Neutrophil (primary cell): ENCODE measurements around the gene PDGFC.

Source experiments
- H3K27ac ChIP-seq: fragments of 200-600 bp; sonication (generic); 2 replicates; pipeline ENCODE4 v1.5.1; 2016; ENCODE audit warnings: mild to moderate bottlenecking, moderate library complexity
- H3K27me3 ChIP-seq: fragments of 200-600 bp; sonication (generic); 2 replicates; pipeline ENCODE4 v1.6.0; 2016; ENCODE audit warnings: mild to moderate bottlenecking
- H3K36me3 ChIP-seq: fragments of 200-600 bp; sonication (generic); 2 replicates; pipeline ENCODE4 v1.5.1; 2017
- H3K4me1 ChIP-seq, 2 experiments: fragments of 200-600 bp in 1 of 2; sonication (generic) in 1 of 2; 1 replicate in 1 of 2; 2 replicates in 1 of 2; pipeline versions ENCODE4 v1.5.1 to v1.6.1; 2013 to 2016; ENCODE audit warnings: low read depth in 1 of 2, low read length in 1 of 2, mild to moderate bottlenecking in 1 of 2, moderate library complexity in 1 of 2; ENCODE audit not compliant: control insufficient read depth in 1 of 2, insufficient read depth in 1 of 2
- H3K4me3 ChIP-seq, 2 experiments: fragments of 200-600 bp in 1 of 2; sonication (generic) in 1 of 2; 1 replicate in 1 of 2; 2 replicates in 1 of 2; pipeline ENCODE4 v1.5.1; 2013 to 2016; ENCODE audit warnings: low read depth in 1 of 2, low read length in 1 of 2, mild to moderate bottlenecking in 1 of 2, moderate library complexity in 1 of 2
- H3K9me3 ChIP-seq: fragments of 200-600 bp; sonication (generic); 2 replicates; pipeline ENCODE4 v1.5.1; 2016
- CTCF ChIP-seq: fragments of 200-600 bp; sonication (generic); IDR thresholded peaks from 2 replicates; pipeline ENCODE4 v1.5.1; 2016; ENCODE audit warnings: antibody characterized with exemption

Gene PDGFC

GRCh38 chr4:156901871-156902270, 69.7 kb downstream of the PDGFC start:
- Histone ChIP-seq H3K9me3 (no peaks in the 10 kb centered on the region), H3K4me1 (peaks cover 0 to 4% of the 10 kb centered on the region in 2 experiments), H3K4me3 (no peak overlapping the region), H3K36me3 (no peaks in the 10 kb centered on the region), H3K27ac (no peak overlapping the region), H3K27me3 (no peaks in the 10 kb centered on the region)
- TF ChIP-seq CTCF: no peak

- H3K9me3 ChIP-seq: no peaks in the 10 kb centered on the region
- H3K4me1 ChIP-seq: peaks cover 0 to 4% of the 10 kb centered on the region in 2 experiments
- no peaks in the 10 kb centered on the region for H3K27me3 ChIP-seq
- no peak overlapping the region for H3K27ac ChIP-seq
- H3K36me3 ChIP-seq: no peaks in the 10 kb centered on the region
- no peak overlapping the region for H3K4me3 ChIP-seq
- no peak for TF ChIP-seq CTCF
Observed at GRCh38 chr4:156898373-156899117, 73.1 kb downstream of the PDGFC start.

GRCh38 chr4:156896527-156896926, 75.1 kb downstream of the PDGFC start:
- no peak for TF ChIP-seq CTCF
- no peak overlapping the region for H3K4me3 ChIP-seq
- no peaks in the 10 kb centered on the region for H3K36me3 ChIP-seq
- H3K9me3 ChIP-seq: no peaks in the 10 kb centered on the region
- H3K27ac ChIP-seq: no peak overlapping the region
- peaks cover 0 to 4% of the 10 kb centered on the region in 2 experiments for H3K4me1 ChIP-seq
- H3K27me3 ChIP-seq: no peaks in the 10 kb centered on the region

GRCh38 chr4:156894234-156894633, 77.4 kb downstream of the PDGFC start:
- H3K27ac ChIP-seq: no peak overlapping the region
- H3K9me3 ChIP-seq: no peaks in the 10 kb centered on the region
- TF ChIP-seq CTCF: no peak
- peaks cover 0 to 4% of the 10 kb centered on the region in 2 experiments for H3K4me1 ChIP-seq
- H3K36me3 ChIP-seq: no peaks in the 10 kb centered on the region
- no peaks in the 10 kb centered on the region for H3K27me3 ChIP-seq
- H3K4me3 ChIP-seq: no peak overlapping the region

- H3K27me3 ChIP-seq: no peaks in the 10 kb centered on the region
- H3K27ac ChIP-seq: no peak overlapping the region
- TF ChIP-seq CTCF: no peak
- no peaks in the 10 kb centered on the region for H3K36me3 ChIP-seq
- no peaks in the 10 kb centered on the region for H3K4me1 ChIP-seq
- no peak overlapping the region for H3K4me3 ChIP-seq
- no peaks in the 10 kb centered on the region for H3K9me3 ChIP-seq
Observed at GRCh38 chr4:156892805-156893204, 78.8 kb downstream of the PDGFC start.
